SU-DHL-6 (cell line): Measurements from ENCODE around the gene MICALL1.

Experiments
- H2AFZ ChIP-seq: fragments of 200-600 bp; sonication (generic); 2 replicates; pipeline ENCODE4 v1.6.1; 2014; ENCODE audit warnings: low read depth, mild to moderate bottlenecking, moderate library complexity, mixed read lengths, antibody characterized with exemption, low read length; ENCODE audit not compliant: severe bottlenecking
- H3F3A ChIP-seq: fragments of 200-600 bp; shearing (Covaris generic); 2 replicates; pipeline ENCODE4 v1.6.0; 2016; ENCODE audit warnings: antibody characterized with exemption, mild to moderate bottlenecking; ENCODE audit not compliant: insufficient read depth
- H3K27ac ChIP-seq: fragments of 200-600 bp; sonication (generic); 2 replicates; pipeline ENCODE4 v1.5.1; 2016; ENCODE audit warnings: low read depth, mild to moderate bottlenecking, low read length, moderate library complexity, mixed read lengths
- H3K27me3 ChIP-seq: fragments of 200-600 bp; sonication (generic), shearing (Covaris generic); 2 replicates; pipeline ENCODE4 v1.6.0; 2014; ENCODE audit warnings: mild to moderate bottlenecking, low read length
- H3K36me3 ChIP-seq: fragments of 200-600 bp; sonication (generic); 2 replicates; pipeline ENCODE4 v1.6.1; 2014; ENCODE audit warnings: mild to moderate bottlenecking, low read length, mixed read lengths
- H3K4me2 ChIP-seq: fragments of 300-600, 200-600 bp; shearing (Covaris generic), sonication (generic); 2 replicates; pipeline ENCODE4 v1.6.0; 2014; ENCODE audit warnings: low read length, low read depth, mild to moderate bottlenecking; ENCODE audit not compliant: poor library complexity, severe bottlenecking
- H3K4me3 ChIP-seq: fragments of 200-600 bp; sonication (generic); 2 replicates; pipeline ENCODE4 v1.5.1; 2014; ENCODE audit warnings: antibody characterized with exemption, low read length, mild to moderate bottlenecking, mixed read lengths; ENCODE audit not compliant: insufficient read depth, poor library complexity, severe bottlenecking
- H3K79me2 ChIP-seq: fragments of 200-600 bp; sonication (generic); 2 replicates; pipeline ENCODE4 v1.6.1; 2014; ENCODE audit warnings: mild to moderate bottlenecking, low read length, moderate library complexity; ENCODE audit not compliant: insufficient read depth
- H3K9ac ChIP-seq: fragments of 200-600 bp; sonication (generic); 2 replicates; pipeline ENCODE4 v1.7.0; 2014; ENCODE audit warnings: mild to moderate bottlenecking, low read length
- H3K9me2 ChIP-seq: fragments of 200-600 bp; sonication (generic); replicated peaks from 2 replicates; pipeline ENCODE4 v1.6.1; 2014; ENCODE audit warnings: low read length; ENCODE audit not compliant: insufficient read depth
- H3K9me3 ChIP-seq: fragments of 200-600 bp; sonication (generic); 2 replicates; pipeline ENCODE4 v1.6.1; 2014; ENCODE audit warnings: low read length, mixed read lengths; ENCODE audit not compliant: insufficient read depth
- H4K20me1 ChIP-seq: fragments of 200-600 bp; sonication (generic); 2 replicates; pipeline ENCODE4 v1.6.1; 2014; ENCODE audit warnings: low read depth, mild to moderate bottlenecking, antibody characterized with exemption, low read length, moderate library complexity, mixed read lengths
- EZH2phosphoT487 ChIP-seq: fragments of 200-600 bp; sonication (generic), shearing (Covaris generic); conservative IDR thresholded peaks from 2 replicates; pipeline ENCODE4 v1.6.1; 2018; ENCODE audit warnings: mild to moderate bottlenecking, antibody characterized with exemption, low read length, moderate library complexity, mixed read lengths
- TF ChIP-seq, protein P1 (sequence below): fragments of 200-600 bp; sonication (generic); IDR thresholded peaks from one replicate; pipeline ENCODE4 v1.5.1; 2017; ENCODE audit warnings: antibody characterized with exemption, mild to moderate bottlenecking, low read length, moderate library complexity; ENCODE audit not compliant: insufficient read depth, poor library complexity, severe bottlenecking

The MICALL1 gene

DNA sequence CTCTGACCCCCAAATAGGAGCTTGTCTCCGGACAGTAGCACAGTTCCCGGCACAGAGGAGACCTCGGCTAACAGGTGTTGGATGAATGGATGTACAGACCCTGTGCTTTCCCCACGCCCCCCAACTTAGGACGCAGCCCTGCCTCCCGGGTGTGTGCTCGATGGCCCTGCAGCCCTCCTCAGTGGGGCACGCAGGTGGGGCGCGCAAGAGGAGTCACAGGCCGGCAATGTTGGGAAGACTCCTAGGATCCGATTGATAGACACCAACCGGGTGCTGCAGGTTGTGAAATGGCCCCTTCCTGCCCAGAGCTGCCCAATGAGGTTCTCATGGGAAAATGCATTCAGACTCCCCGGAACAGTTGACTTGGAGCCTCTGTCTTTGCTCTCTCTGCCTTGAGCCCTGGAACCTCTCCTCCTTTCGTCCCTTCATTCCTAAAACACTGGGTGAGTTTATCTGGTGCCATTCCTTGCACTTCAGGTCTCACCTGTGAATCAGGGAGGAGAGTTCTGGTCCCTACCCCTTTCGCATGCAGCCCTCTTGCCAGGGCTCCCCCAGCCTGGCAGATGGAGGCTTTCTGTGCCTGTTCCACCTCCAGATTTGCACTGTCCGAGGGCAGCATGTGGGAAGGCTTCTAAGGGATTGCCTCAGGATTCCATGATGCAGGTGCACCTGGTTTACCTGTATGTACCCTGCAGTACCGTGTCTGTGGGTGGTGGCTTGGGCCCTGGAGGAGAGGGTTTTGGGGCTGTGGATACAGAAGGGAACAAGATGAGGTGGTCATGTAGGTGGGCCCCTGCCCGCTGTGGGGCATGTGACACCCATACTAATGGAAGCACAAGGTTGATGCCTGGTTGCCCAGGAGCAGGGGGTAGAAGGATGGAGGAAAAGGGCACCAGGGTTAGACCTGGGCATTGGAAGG lies 1.2 kb downstream of the MICALL1 start:
- Histone ChIP-seq H3K27ac (0 out of 2 replicates have a peak overlapping the region, but pooled peaks have one; percentile 28), H3K27me3 (no peaks in the 10 kb centered on the region), H2AFZ (peak overlapping the region; percentile 83), H3K79me2 (no peaks in the 10 kb centered on the region), H3K9ac (peak overlapping the region; percentile 68), H3K9me3 (no peaks in the 10 kb centered on the region), H3K36me3 (no peaks in the 10 kb centered on the region), H3F3A (no peaks in the 10 kb centered on the region), H3K9me2 (no peaks in the 10 kb centered on the region), H4K20me1 (no peaks in the 10 kb centered on the region), H3K4me3 (peak overlapping the region; percentile 66), H3K4me2 (peak overlapping the region; percentile 67)
- no peak for TF ChIP-seq EZH2phosphoT487
- TF ChIP-seq, protein P1, sequence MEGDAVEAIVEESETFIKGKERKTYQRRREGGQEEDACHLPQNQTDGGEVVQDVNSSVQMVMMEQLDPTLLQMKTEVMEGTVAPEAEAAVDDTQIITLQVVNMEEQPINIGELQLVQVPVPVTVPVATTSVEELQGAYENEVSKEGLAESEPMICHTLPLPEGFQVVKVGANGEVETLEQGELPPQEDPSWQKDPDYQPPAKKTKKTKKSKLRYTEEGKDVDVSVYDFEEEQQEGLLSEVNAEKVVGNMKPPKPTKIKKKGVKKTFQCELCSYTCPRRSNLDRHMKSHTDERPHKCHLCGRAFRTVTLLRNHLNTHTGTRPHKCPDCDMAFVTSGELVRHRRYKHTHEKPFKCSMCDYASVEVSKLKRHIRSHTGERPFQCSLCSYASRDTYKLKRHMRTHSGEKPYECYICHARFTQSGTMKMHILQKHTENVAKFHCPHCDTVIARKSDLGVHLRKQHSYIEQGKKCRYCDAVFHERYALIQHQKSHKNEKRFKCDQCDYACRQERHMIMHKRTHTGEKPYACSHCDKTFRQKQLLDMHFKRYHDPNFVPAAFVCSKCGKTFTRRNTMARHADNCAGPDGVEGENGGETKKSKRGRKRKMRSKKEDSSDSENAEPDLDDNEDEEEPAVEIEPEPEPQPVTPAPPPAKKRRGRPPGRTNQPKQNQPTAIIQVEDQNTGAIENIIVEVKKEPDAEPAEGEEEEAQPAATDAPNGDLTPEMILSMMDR: no peak

DNA sequence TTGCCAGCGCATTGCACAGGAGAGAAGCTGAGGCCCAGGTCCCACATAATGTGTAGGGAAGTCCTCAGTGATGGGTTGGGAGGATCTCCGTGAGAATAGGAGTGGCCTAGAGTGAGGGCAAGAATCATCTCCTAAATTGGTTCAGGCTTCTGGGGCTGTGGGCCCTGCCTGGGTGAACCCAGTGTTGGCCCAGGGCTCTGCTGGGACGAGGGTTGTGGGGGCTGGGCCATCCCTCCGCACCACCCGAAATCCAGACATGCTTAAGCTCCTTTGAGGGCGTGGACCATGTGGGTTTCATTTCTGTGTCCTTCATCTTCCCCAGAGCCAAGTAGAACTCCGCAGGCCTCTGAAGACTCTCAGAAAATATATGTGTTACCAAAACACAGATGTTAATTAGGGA lies 3.7 kb downstream of the MICALL1 start:
- no peaks in the 10 kb centered on the region for H3K36me3 ChIP-seq
- H3K4me3 ChIP-seq: no peak overlapping the region
- H4K20me1 ChIP-seq: no peaks in the 10 kb centered on the region
- H3F3A ChIP-seq: no peaks in the 10 kb centered on the region
- no peaks in the 10 kb centered on the region for H3K9me2 ChIP-seq
- H3K79me2 ChIP-seq: no peaks in the 10 kb centered on the region
- no peak overlapping the region for H2AFZ ChIP-seq
- no peaks in the 10 kb centered on the region for H3K9me3 ChIP-seq
- no peak overlapping the region for H3K4me2 ChIP-seq
- TF ChIP-seq, protein P1: no peak
- TF ChIP-seq EZH2phosphoT487: no peak
- no peak overlapping the region for H3K9ac ChIP-seq
- no peaks in the 10 kb centered on the region for H3K27me3 ChIP-seq
- no peak overlapping the region for H3K27ac ChIP-seq

DNA sequence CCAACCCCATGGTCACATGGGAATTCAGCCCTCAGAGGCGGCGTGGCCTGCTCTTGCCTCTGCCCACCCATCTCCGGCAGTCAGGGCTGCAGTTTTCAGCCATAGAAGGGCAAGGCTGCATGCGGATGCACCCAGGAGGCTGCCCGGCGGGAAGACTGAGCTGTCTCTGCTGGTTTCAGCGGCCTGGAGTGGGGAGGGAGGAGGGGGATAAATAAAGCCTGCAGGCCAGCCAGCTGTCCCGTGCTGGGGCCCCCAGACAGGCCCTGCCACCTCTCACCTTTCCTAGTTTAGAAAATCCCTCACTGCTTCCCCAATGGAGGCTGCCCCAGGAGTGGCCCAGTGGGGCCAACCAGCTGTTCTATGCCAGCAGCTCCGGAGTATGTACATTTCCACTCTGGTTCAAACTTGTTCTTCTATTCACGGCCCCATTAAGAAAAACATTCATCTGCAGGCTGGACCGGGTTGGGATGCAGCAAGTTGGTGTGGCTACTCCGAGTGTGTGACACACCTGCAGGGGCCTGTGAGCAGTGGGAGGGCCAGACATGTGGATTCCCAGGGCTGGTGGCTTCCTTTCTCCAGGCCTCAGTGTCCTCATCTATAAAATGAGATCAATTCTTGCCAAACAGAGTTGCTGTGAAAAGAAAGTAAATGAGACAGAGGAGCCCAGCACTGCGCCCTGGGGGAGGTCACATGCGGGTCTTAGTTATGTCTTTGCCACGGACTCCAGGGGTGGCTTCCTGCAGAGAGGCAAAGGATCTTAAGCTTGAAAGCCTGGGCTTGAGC lies 5.0 kb downstream of the MICALL1 start:
- TF ChIP-seq, protein P1: no peak
- TF ChIP-seq EZH2phosphoT487: no peak
- no peak overlapping the region for H3K4me3 ChIP-seq
- H3K79me2 ChIP-seq: no peaks in the 10 kb centered on the region
- no peaks in the 10 kb centered on the region for H4K20me1 ChIP-seq
- H3K9me2 ChIP-seq: no peaks in the 10 kb centered on the region
- no peaks in the 10 kb centered on the region for H3K27me3 ChIP-seq
- no peak overlapping the region for H3K9ac ChIP-seq
- H3K36me3 ChIP-seq: no peaks in the 10 kb centered on the region
- no peak overlapping the region for H3K27ac ChIP-seq
- H3K9me3 ChIP-seq: no peaks in the 10 kb centered on the region
- no peak overlapping the region for H3K4me2 ChIP-seq
- H2AFZ ChIP-seq: no peak overlapping the region
- H3F3A ChIP-seq: no peaks in the 10 kb centered on the region
